Adipocyte (in vitro differentiated cells): ENCODE data around the gene LDAH.

Experiments used
- DNase-seq: peaks from one replicate; pipeline ENCODE4 v3.0.0-alpha.2; 2015; ENCODE audit warnings: low read depth
- H3K27me3 ChIP-seq: replicated peaks from 2 replicates; pipeline ENCODE4 v1.7.0; 2013; ENCODE audit warnings: mild to moderate bottlenecking, low read length, moderate library complexity; ENCODE audit not compliant: control insufficient read depth, insufficient read depth
- H3K36me3 ChIP-seq: 2 replicates; pipeline ENCODE4 v1.7.0; 2013; ENCODE audit warnings: low read length, mild to moderate bottlenecking, moderate library complexity; ENCODE audit not compliant: control insufficient read depth, insufficient read depth, severe bottlenecking
- H3K4me1 ChIP-seq: 2 replicates; pipeline ENCODE4 v1.7.0; 2013; ENCODE audit warnings: mild to moderate bottlenecking, low read length, moderate library complexity; ENCODE audit not compliant: control insufficient read depth, insufficient read depth
- H3K4me3 ChIP-seq: 2 replicates; pipeline ENCODE4 v1.7.0; 2013; ENCODE audit warnings: mild to moderate bottlenecking, low read length, moderate library complexity
- H3K9ac ChIP-seq: 2 replicates; pipeline ENCODE4 v1.7.0; 2013; ENCODE audit warnings: mild to moderate bottlenecking, low read length, moderate library complexity
- H3K9me3 ChIP-seq: 2 replicates; pipeline ENCODE4 v1.7.0; 2013; ENCODE audit warnings: mild to moderate bottlenecking, low read length, moderate library complexity; ENCODE audit not compliant: control insufficient read depth

The LDAH gene

DNA sequence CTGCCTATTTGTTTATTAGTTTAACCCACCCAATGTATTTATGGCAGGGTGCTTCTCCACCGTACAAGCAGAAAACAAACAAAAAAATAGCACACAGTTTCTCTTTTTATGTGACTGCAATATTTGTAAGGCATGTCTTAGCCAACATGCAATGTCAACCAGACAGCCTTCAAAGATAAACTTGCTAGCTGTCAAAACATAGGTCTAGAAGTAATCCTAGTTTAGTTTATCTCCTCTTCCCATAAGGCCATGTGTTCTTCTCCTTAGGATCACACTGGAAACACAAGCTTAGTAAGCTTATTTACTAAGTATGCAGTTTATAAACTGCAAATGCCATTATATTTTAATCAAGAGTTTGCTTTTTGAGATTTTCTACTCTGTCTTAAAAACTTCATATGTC, 75.6 kb downstream of the LDAH start:
- Histone ChIP-seq H3K4me3 (no peak overlapping the region), H3K36me3 (no peaks in the 10 kb centered on the region), H3K9me3 (no peaks in the 10 kb centered on the region), H3K9ac (no peak overlapping the region), H3K4me1 (no peaks in the 10 kb centered on the region), H3K27me3 (no peaks in the 10 kb centered on the region)
- no peak for DNase-seq

GRCh38 chr2:20745924-20746555, 76.9 kb downstream of the LDAH start:
- no peak for DNase-seq
- H3K36me3 ChIP-seq, result no peaks in the 10 kb centered on the region

GRCh38 chr2:20744366-20745335, 78.2 kb downstream of the LDAH start:
- DNase-seq, result no peak
- H3K9ac ChIP-seq, result no peak overlapping the region
- H3K9me3 ChIP-seq, result no peaks in the 10 kb centered on the region
- H3K4me3 ChIP-seq, result no peak overlapping the region
- H3K4me1 ChIP-seq, result no peaks in the 10 kb centered on the region
- no peaks in the 10 kb centered on the region for H3K27me3 ChIP-seq
- no peaks in the 10 kb centered on the region for H3K36me3 ChIP-seq

More at GRCh38 chr2:20745924-20746555, 76.9 kb downstream of the LDAH start:
- no peaks in the 10 kb centered on the region for H3K27me3 ChIP-seq
- no peak overlapping the region for H3K4me3 ChIP-seq
- no peaks in the 10 kb centered on the region for H3K4me1 ChIP-seq
- H3K9me3 ChIP-seq, result no peaks in the 10 kb centered on the region
- no peak overlapping the region for H3K9ac ChIP-seq

- no peak for DNase-seq
- H3K4me3 ChIP-seq, result no peak overlapping the region
- H3K9me3 ChIP-seq, result no peaks in the 10 kb centered on the region
- no peaks in the 10 kb centered on the region for H3K27me3 ChIP-seq
- H3K9ac ChIP-seq, result no peak overlapping the region
- no peaks in the 10 kb centered on the region for H3K36me3 ChIP-seq
- no peaks in the 10 kb centered on the region for H3K4me1 ChIP-seq
These were observed 84.1 kb downstream of the LDAH start for GRCh38 chr2:20738772-20739171.

- no peaks in the 10 kb centered on the region for H3K4me1 ChIP-seq
- no peaks in the 10 kb centered on the region for H3K36me3 ChIP-seq
- H3K9ac ChIP-seq, result no peak overlapping the region
- no peak overlapping the region for H3K4me3 ChIP-seq
- H3K27me3 ChIP-seq, result no peaks in the 10 kb centered on the region
- DNase-seq, result no peak
- no peaks in the 10 kb centered on the region for H3K9me3 ChIP-seq
These were observed 85.4 kb downstream of the LDAH start for GRCh38 chr2:20737505-20737904.

GRCh38 chr2:20728114-20728758, 94.7 kb downstream of the LDAH start:
- peaks cover 17% of the 10 kb centered on the region for H3K4me1 ChIP-seq
- H3K4me3 ChIP-seq, result no peak overlapping the region
- H3K9me3 ChIP-seq, result no peaks in the 10 kb centered on the region
- DNase-seq, result no peak
- no peaks in the 10 kb centered on the region for H3K36me3 ChIP-seq
- no peak overlapping the region for H3K9ac ChIP-seq
- no peaks in the 10 kb centered on the region for H3K27me3 ChIP-seq

DNA sequence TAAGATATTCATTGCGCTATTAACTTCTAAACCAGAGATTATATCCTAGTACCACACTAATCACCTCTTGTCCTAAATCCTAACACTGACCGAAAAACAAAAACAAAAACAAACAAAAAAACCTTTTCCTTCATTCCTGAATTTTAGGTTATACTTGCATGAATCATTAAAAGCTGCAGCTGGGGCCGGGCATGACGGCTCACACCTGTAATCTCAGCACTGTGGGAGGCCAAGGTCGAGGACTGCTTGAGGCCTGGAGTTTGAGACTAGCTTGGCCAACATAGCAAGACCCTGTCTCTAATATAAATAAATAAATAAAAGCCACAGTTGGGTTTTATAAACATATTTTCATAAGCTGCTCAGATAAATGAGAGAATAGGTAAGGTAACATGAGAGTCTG, 96.0 kb downstream of the LDAH start:
- H3K27me3 ChIP-seq, result no peaks in the 10 kb centered on the region
- H3K4me3 ChIP-seq, result no peak overlapping the region
- H3K9ac ChIP-seq, result no peak overlapping the region
- DNase-seq, result no peak
- H3K4me1 ChIP-seq, result peaks cover 23% of the 10 kb centered on the region
- no peaks in the 10 kb centered on the region for H3K9me3 ChIP-seq
- no peaks in the 10 kb centered on the region for H3K36me3 ChIP-seq

- Histone ChIP-seq H3K27me3 (no peaks in the 10 kb centered on the region), H3K4me3 (no peak overlapping the region), H3K9ac (no peak overlapping the region), H3K4me1 (peaks cover 23% of the 10 kb centered on the region), H3K9me3 (no peaks in the 10 kb centered on the region), H3K36me3 (no peaks in the 10 kb centered on the region)
- DNase-seq, result no peak
These were observed 97.1 kb downstream of the LDAH start for GRCh38 chr2:20725782-20726181.

- Histone ChIP-seq H3K9me3 (no peaks in the 10 kb centered on the region), H3K4me3 (no peak overlapping the region), H3K36me3 (no peaks in the 10 kb centered on the region), H3K4me1 (peaks cover 23% of the 10 kb centered on the region), H3K9ac (no peak overlapping the region), H3K27me3 (no peaks in the 10 kb centered on the region)
- no peak for DNase-seq
These were observed 98.3 kb downstream of the LDAH start for GRCh38 chr2:20724500-20725053.

DNA sequence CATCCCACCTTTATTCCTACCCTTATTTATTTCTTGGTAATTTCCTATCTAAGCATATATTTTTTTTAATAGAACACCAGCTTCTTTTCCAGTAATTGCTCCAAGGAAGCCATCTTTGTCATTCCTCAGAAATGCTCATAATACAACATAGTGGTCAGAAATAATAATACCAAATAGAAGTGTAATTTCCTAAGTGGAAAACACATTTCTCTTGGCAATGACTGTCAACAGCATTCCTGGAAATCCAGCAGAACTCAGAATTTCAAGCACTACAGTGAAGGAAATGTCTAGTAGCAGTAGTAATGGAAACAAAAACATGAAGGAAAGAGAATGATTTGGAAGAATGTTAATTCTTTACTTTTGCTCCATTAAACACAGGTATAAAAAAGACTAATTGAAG, 99.4 kb downstream of the LDAH start:
- DNase-seq, result peak; percentile 39
- Histone ChIP-seq H3K4me3 (no peak overlapping the region), H3K27me3 (no peaks in the 10 kb centered on the region), H3K9me3 (no peaks in the 10 kb centered on the region), H3K9ac (no peak overlapping the region), H3K36me3 (no peaks in the 10 kb centered on the region), H3K4me1 (peaks cover 22% of the 10 kb centered on the region)
